Adrenal gland (tissue), 5 donors: Measurements from ENCODE around the gene TTC39B.

ENCODE experiments used
- POLR2A ChIP-seq, 2 donors: fragments of 450-650 bp; IDR thresholded peaks; one replicate each; pipeline ENCODE4 v1.6.1; 2017; ENCODE audit warnings: antibody characterized with exemption in 2 of 2, mild to moderate bottlenecking in 2 of 2, moderate library complexity in 1 of 2
- TF ChIP-seq, protein P1 (sequence below), 6 experiments: fragments of 450-650 bp in 4 of 6; fragments of 200-600 bp in 2 of 6; sonication (generic) in 1 of 6; IDR thresholded peaks; 1 replicate in 5 of 6; 2 replicates in 1 of 6; pipeline versions ENCODE4 v1.5.1 to v1.8.0; 2016 to 2021; ENCODE audit warnings: antibody characterized with exemption in 6 of 6, mild to moderate bottlenecking in 2 of 6, moderate library complexity in 1 of 6
- donor health status: DM: no; HTN: no; CAD: no.

GRCh38 chr9:15203581-15203980 lies 103.4 kb downstream of the TTC39B start:
- no peak for TF ChIP-seq POLR2A (IDR thresholded peaks at IDR 0.05)
- TF ChIP-seq, protein P1, sequence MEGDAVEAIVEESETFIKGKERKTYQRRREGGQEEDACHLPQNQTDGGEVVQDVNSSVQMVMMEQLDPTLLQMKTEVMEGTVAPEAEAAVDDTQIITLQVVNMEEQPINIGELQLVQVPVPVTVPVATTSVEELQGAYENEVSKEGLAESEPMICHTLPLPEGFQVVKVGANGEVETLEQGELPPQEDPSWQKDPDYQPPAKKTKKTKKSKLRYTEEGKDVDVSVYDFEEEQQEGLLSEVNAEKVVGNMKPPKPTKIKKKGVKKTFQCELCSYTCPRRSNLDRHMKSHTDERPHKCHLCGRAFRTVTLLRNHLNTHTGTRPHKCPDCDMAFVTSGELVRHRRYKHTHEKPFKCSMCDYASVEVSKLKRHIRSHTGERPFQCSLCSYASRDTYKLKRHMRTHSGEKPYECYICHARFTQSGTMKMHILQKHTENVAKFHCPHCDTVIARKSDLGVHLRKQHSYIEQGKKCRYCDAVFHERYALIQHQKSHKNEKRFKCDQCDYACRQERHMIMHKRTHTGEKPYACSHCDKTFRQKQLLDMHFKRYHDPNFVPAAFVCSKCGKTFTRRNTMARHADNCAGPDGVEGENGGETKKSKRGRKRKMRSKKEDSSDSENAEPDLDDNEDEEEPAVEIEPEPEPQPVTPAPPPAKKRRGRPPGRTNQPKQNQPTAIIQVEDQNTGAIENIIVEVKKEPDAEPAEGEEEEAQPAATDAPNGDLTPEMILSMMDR (IDR thresholded peaks at IDR 0.05): no peak
